RWPE1 (cell line): ENCODE results near the gene RIMS3.

Experiments
- CTCF ChIA-PET: fragments of 350-600 bp; sonication (Branson Sonifier 250); formaldehyde crosslinking; extraction: SDS; loops from one replicate; lab custom pipeline; 2021; lab: Yijun Ruan, JAX
- POLR2A ChIA-PET: fragments of 400-600 bp; formaldehyde crosslinking; extraction: SDS; loops from one replicate; lab custom pipeline; 2020; ENCODE audit warnings: antibody characterized with exemption; ENCODE audit not compliant: low non-redundant PET; lab: Yijun Ruan, JAX
- DNase-seq: peaks from one replicate; pipeline ENCODE4 v3.0.0; 2012; ENCODE audit warnings: low spot score
- H3K27ac ChIP-seq: fragments of 450-650 bp; 2 replicates; pipeline ENCODE4 v1.5.1; 2017
- CTCF ChIP-seq: fragments of 450-650 bp; conservative IDR thresholded peaks from 2 replicates; pipeline ENCODE4 v1.5.1; 2017; ENCODE audit warnings: low read depth, mild to moderate bottlenecking

Gene RIMS3

GRCh38 chr1:40645118-40645680, 20.3 kb downstream of the RIMS3 start:
- no peak for TF ChIP-seq CTCF
- POLR2A ChIA-PET: interaction anchor here (0.5 kb wide), 1 partner anchor 245 kb away, joined by 3 read pairs; no protein-coding TSS in a partner anchor

GRCh38 chr1:40641601-40642242, 23.8 kb downstream of the RIMS3 start:
- no peak overlapping the region for H3K27ac ChIP-seq
- POLR2A ChIA-PET: no interaction called here
- CTCF ChIA-PET: interaction anchor here (0.7 kb wide), 1 partner anchor 842 kb away, joined by 3 read pairs; no protein-coding TSS in a partner anchor
- DNase-seq: no peak
- TF ChIP-seq CTCF: no peak

More at GRCh38 chr1:40645118-40645680, 20.3 kb downstream of the RIMS3 start:
- H3K27ac ChIP-seq: no peak overlapping the region
- no peak for DNase-seq
- CTCF ChIA-PET: no interaction called here

DNA sequence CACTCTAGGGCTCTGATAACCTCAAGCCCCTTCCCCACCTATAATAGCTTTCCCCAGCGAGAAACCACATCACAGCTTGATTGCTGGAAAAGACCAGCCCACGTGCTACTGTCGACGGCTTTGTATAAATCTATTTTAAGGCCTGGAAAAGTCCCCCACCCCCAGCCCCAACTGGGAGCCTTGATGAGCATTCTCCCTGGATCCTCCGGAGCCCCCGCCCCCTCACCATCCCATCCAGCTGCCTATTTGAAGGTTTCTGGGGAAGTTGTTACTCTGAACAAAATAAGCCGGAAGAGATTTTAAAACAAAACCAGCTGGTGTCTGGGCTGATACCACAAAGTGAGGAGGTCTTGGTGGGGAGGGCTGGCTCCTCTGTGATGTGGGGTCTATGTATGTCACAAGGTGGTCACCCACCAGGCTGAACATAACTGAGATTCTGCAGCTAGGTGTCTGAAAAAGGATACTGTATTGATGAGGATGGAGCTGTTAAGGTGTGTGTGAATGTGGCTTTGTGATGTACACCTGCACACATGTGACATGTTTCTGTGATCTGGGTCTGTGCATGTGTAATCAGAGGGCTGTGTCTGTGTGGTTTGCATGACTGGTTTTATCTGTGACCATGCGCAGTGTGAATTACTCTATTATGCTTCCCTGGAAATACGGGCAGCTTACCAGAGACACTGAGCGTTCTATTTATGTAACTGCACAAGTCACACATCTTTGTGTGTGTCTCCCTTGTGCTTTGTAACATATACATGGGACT, 25.0 kb downstream of the RIMS3 start:
- ChIA-PET CTCF (no interaction called here), POLR2A (interaction anchor here (0.6 kb wide), 1 partner anchor 10 kb away, joined by 4 read pairs; no protein-coding TSS in a partner anchor)
- no peak for TF ChIP-seq CTCF
- no peak overlapping the region for H3K27ac ChIP-seq
- DNase-seq: no peak

DNA sequence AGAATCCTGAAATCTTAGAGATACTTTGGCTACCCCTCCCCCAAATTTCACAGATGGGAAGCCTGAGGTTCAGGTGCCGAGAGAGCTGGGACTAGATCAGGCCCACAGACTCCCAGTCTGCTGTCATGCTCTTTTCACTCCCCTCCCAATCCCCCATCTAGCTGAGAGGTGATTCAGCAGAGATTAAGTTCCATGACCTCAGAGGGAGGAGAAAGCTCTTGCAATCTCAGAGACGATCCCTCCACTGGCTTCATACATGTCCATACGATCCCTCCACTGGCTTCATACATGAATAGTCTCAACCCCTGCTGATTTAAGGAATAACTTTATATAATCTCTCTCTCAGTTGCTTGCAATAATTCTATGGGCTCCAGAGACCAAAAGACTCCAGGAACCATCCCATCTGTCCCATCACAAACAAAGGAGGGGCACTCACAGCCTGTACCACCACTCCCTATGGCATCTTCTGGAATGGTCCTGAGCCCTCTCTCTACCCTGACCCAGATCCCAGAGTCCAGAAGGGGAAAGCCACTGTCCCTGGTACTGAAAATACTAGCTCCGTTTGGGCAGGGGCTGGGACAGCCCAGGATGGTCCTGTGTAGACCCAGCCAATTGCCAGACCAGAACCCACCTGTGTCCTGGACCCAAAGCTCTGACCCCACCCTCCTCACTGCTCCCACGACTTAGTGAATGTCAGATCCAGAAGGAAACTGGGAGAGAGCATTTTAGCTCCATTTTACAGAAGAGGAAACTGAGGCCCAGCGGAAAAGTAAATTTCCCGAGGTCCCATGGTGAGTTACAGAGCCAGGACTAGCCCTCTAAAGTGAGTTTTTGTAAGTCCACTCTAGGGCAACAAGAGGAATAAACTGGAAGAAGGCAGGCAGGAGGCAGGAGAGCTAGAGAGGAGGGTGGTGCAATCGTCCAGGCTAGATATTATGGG, 27.1 kb downstream of the RIMS3 start:
- no peak for TF ChIP-seq CTCF
- CTCF ChIA-PET: no interaction called here
- no peak overlapping the region for H3K27ac ChIP-seq
- POLR2A ChIA-PET: no interaction called here
- no peak for DNase-seq

GRCh38 chr1:40637470-40638007, 27.9 kb downstream of the RIMS3 start:
- no peak for DNase-seq
- H3K27ac ChIP-seq: no peak overlapping the region
- POLR2A ChIA-PET: no interaction called here
- CTCF ChIA-PET: no interaction called here
- TF ChIP-seq CTCF: no peak
